RWPE1 (cell line): ENCODE data around the gene PLA2G7.

Experiments
- CTCF ChIA-PET: fragments of 350-600 bp; sonication (Branson Sonifier 250); formaldehyde crosslinking; extraction: SDS; loops from one replicate; lab custom pipeline; 2021; lab: Yijun Ruan, JAX
- POLR2A ChIA-PET: fragments of 400-600 bp; formaldehyde crosslinking; extraction: SDS; loops from one replicate; lab custom pipeline; 2020; ENCODE audit warnings: antibody characterized with exemption; ENCODE audit not compliant: low non-redundant PET; lab: Yijun Ruan, JAX
- DNase-seq: peaks from one replicate; pipeline ENCODE4 v3.0.0; 2012; ENCODE audit warnings: low spot score
- H3K27ac ChIP-seq: fragments of 450-650 bp; 2 replicates; pipeline ENCODE4 v1.5.1; 2017
- TF ChIP-seq, protein P1 (sequence below): fragments of 450-650 bp; conservative IDR thresholded peaks from 2 replicates; pipeline ENCODE4 v1.5.1; 2017; ENCODE audit warnings: low read depth, mild to moderate bottlenecking

Gene PLA2G7

DNA sequence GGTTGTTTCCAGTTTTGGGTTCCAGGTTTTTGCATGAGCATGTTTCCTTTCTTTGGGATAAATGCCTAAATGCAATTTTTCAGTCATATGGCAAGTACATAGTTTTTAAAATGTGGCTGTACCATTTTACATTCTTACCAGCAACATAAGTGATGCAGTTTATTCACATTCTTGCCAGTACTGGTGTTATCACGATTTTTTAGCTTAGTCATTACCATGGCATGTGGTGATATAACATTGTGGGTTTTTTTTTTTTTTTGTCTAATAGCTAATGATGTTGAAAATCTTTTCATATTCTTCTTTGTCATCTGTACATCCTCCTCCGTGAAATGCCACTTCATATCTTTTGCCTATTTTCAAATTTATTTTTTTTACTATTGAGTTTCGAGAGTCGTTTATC is 50.4 kb downstream of the PLA2G7 start:
- CTCF ChIA-PET: no interaction called here
- POLR2A ChIA-PET: no interaction called here

DNA sequence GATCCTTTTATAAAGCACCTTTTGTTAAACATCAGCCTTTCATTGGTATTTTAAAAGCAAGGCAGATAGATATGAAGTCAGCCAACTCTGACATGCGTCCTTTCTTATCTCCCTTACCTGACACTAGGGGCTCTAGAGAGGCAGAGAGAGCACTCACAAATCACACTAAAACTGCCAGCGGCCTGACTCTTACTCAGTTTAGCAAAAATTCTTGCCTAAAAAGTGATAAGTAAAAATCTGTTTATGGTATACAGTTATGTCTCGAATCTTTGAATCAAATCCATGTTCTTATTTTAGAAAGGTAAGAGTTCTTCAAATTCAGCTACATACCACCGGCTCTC is 57.9 kb downstream of the PLA2G7 start:
- peak; percentile 9 for DNase-seq
- TF ChIP-seq, protein P1, sequence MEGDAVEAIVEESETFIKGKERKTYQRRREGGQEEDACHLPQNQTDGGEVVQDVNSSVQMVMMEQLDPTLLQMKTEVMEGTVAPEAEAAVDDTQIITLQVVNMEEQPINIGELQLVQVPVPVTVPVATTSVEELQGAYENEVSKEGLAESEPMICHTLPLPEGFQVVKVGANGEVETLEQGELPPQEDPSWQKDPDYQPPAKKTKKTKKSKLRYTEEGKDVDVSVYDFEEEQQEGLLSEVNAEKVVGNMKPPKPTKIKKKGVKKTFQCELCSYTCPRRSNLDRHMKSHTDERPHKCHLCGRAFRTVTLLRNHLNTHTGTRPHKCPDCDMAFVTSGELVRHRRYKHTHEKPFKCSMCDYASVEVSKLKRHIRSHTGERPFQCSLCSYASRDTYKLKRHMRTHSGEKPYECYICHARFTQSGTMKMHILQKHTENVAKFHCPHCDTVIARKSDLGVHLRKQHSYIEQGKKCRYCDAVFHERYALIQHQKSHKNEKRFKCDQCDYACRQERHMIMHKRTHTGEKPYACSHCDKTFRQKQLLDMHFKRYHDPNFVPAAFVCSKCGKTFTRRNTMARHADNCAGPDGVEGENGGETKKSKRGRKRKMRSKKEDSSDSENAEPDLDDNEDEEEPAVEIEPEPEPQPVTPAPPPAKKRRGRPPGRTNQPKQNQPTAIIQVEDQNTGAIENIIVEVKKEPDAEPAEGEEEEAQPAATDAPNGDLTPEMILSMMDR: 0 out of 2 replicates have a peak, but pooled peaks have one; percentile 8
- H3K27ac ChIP-seq: no peak overlapping the region
- ChIA-PET POLR2A (no interaction called here), CTCF (interaction anchor here (0.6 to 0.8 kb wide), 5 partner anchors 19 to 1633 kb away, joined by 3 to 4 read pairs (median 4); no protein-coding TSS in a partner anchor)

More for the DNA sequence above, 50.4 kb downstream of the PLA2G7 start:
- TF ChIP-seq, protein P1: no peak
- DNase-seq: peak; percentile 10
- no peak overlapping the region for H3K27ac ChIP-seq

DNA sequence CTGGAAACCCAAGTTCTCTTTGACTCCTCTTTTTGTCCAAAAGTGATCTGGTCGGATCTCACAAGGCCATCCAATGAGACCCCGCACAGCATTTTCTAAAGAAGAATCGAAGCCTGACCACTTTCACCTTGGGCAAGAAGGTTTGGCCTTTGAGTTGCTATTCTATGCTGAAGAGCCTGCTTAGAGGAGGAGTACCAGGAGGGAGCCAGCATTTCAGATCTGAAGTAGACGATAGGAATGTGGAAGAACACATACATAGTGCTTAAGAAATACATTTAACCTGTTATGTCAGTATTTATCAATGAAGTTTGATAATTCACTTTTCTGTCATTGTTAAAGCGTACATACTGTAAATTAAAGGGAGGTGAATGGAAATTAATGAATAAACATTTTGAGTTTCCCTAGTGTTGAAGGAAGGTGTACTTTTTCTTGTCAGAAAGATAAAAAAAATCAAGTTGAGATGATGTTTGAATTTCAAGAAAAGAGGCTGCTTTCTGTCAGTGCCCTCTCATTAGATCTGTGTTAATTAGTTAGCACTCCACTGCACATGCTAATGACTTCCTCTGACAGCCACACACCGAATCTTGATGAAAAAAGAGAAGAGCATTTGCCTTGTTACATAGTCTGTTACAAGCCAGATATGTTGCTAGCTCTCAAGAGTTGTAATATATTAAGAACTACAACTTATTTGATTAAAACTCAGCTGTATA is 58.4 kb downstream of the PLA2G7 start:
- no peak overlapping the region for H3K27ac ChIP-seq
- TF ChIP-seq, protein P1: no peak
- POLR2A ChIA-PET: no interaction called here
- CTCF ChIA-PET: interaction anchor here (0.6 to 0.8 kb wide), 3 partner anchors 21 to 1633 kb away, joined by 3 to 4 read pairs (median 4); no protein-coding TSS in a partner anchor
- DNase-seq: no peak

DNA sequence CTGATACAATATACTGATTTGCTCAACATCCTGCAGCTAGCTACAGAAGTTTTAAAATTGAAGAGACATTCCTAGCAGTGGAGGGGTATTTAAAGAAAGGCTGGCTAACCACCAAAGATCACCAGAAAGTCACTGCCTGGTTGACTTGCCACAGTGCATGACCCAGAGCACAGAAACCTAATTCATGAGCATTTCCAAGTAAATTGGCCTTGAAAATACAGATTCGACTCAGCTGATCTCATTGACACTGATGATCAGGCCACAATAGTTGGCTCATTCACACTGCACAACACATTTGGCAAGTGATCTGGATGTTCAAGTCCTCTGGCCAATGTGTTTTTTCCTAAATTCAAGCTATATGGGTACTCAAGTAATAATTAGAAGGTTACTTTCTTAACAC is 60.8 kb downstream of the PLA2G7 start:
- TF ChIP-seq, protein P1: no peak
- H3K27ac ChIP-seq: no peak overlapping the region
- no peak for DNase-seq
- CTCF ChIA-PET: interaction anchor here (0.5 to 0.8 kb wide), 2 partner anchors 19 to 118 kb away, joined by 3 read pairs; no protein-coding TSS in a partner anchor
- POLR2A ChIA-PET: no interaction called here

DNA sequence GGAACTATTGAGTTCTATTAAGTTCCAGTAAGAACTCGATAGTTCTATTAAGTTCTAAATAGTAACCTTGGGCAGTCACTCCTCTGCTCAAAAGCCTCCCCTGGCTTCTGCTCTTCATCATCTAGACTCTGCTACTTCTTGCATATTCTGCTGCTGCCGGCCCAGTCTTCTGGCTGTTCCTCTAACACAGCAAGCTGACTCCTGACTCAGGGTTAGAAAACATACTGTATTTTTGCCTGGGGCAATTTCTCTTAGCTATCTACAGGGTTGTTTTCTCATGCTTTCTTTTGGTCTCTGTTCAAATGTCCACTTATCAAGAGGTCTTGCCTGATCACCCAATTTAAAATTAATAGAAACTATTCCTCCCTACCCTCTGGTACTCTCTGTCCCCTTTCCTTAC is 67.8 kb downstream of the PLA2G7 start:
- DNase-seq: no peak
- ChIA-PET POLR2A (no interaction called here), CTCF (no interaction called here)
- H3K27ac ChIP-seq: no peak overlapping the region
- TF ChIP-seq, protein P1: no peak

DNA sequence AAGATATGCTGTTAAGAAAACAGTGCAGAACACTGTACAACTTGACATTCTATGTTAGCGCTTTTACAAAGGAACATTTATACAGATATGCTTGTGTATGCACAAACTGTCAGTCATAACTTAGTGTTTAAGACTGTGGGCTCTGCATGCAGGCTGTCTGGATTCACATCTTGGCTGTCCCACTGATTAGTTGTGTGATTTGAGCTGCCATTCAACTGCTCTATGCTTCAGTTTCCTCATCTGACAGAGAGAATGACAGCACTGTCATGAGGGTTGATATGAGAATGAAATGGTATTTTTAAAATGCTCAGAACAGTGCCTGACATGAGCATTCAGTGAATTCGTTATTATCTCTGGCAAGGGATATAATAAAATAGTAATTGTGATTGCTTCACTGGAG is 73.7 kb downstream of the PLA2G7 start:
- ChIA-PET CTCF (no interaction called here), POLR2A (no interaction called here)
- TF ChIP-seq, protein P1: no peak
- DNase-seq: no peak
- H3K27ac ChIP-seq: no peak overlapping the region
